Keratinocyte (primary cell): ENCODE measurements around the gene CD69.

Experiments used
- EZH2 ChIP-seq: IDR thresholded peaks from one replicate; pipeline ENCODE4 v1.6.1; 2012; ENCODE audit warnings: inconsistent platforms, mild to moderate bottlenecking, low read length, moderate library complexity
- TF ChIP-seq, protein P1 (sequence below), 3 experiments: IDR thresholded peaks in 1 of 3; conservative IDR thresholded peaks in 1 of 3; optimal IDR thresholded peaks in 1 of 3; 2 replicates in 2 of 3; 3 replicates in 1 of 3; pipeline versions ENCODE3 to v1.5.1; 2011; ENCODE audit warnings: low read length in 3 of 3, mild to moderate bottlenecking in 3 of 3, moderate library complexity in 2 of 3, control low read depth in 1 of 3, inconsistent platforms in 1 of 3; ENCODE audit not compliant: insufficient read depth in 2 of 3; ENCODE audit errors: extremely low read depth in 1 of 3

DNA sequence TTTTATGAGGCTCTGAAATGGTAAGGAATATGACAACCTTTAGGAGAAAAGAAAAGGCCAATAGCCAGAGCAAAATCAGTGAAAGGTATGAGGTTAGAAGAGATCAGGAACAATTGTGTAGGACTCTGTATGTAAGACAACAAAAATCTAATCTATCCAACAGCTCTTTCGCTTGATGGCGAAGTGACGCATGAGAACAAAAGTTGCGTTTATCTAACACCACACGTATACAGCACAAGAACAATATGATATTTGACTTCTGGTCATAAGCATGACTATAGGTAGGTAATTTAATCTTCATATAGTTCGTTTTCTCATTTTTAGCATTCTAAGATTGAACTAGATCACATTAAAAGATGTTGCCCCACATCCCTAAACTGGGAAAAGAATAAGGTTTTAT, 29.3 kb downstream of the CD69 start:
- TF ChIP-seq, protein P1, sequence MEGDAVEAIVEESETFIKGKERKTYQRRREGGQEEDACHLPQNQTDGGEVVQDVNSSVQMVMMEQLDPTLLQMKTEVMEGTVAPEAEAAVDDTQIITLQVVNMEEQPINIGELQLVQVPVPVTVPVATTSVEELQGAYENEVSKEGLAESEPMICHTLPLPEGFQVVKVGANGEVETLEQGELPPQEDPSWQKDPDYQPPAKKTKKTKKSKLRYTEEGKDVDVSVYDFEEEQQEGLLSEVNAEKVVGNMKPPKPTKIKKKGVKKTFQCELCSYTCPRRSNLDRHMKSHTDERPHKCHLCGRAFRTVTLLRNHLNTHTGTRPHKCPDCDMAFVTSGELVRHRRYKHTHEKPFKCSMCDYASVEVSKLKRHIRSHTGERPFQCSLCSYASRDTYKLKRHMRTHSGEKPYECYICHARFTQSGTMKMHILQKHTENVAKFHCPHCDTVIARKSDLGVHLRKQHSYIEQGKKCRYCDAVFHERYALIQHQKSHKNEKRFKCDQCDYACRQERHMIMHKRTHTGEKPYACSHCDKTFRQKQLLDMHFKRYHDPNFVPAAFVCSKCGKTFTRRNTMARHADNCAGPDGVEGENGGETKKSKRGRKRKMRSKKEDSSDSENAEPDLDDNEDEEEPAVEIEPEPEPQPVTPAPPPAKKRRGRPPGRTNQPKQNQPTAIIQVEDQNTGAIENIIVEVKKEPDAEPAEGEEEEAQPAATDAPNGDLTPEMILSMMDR (optimal IDR thresholded peaks at IDR 0.05 in 1 of 3, IDR thresholded peaks at IDR 0.05 in 1 of 3, conservative IDR thresholded peaks at IDR 0.05 in 1 of 3; ENCODE audit: extremely low read depth in 1 of 3, insufficient read depth in 2 of 3, low read length in 3 of 3), result no peak
- no peak for TF ChIP-seq EZH2
